Nephron progenitor cell (in vitro differentiated cells): ENCODE measurements around the gene BBX.

Experiments used
- DNase-seq: peaks from one replicate; pipeline ENCODE4 v3.0.0; 2021
- H3K27ac Mint-ChIP-seq: 2 replicates; pipeline ENCODE4 v1.8.0; 2021; ENCODE audit warnings: mild to moderate bottlenecking, moderate library complexity, mixed read lengths
- H3K27me3 Mint-ChIP-seq: 2 replicates; pipeline ENCODE4 v1.8.0; 2021; ENCODE audit warnings: mild to moderate bottlenecking, low read depth, mixed read lengths; ENCODE audit not compliant: poor library complexity
- H3K36me3 Mint-ChIP-seq: 2 replicates; pipeline ENCODE4 v1.8.0; 2021; ENCODE audit warnings: low read depth, mixed read lengths
- H3K4me1 Mint-ChIP-seq: 2 replicates; pipeline ENCODE4 v1.8.0; 2021; ENCODE audit warnings: mixed read lengths
- H3K4me3 Mint-ChIP-seq: 2 replicates; pipeline ENCODE4 v1.8.0; 2021; ENCODE audit warnings: mild to moderate bottlenecking, moderate library complexity, mixed read lengths
- H3K9me3 Mint-ChIP-seq: 2 replicates; pipeline ENCODE4 v1.8.0; 2021; ENCODE audit warnings: mild to moderate bottlenecking, moderate library complexity, mixed read lengths
- TF ChIP-seq, protein P1 (sequence below): fragments of 200-600 bp; sonication (generic); IDR thresholded peaks from 2 replicates; pipeline ENCODE4 v1.5.0; 2021; ENCODE audit warnings: antibody characterized with exemption

Gene BBX

DNA sequence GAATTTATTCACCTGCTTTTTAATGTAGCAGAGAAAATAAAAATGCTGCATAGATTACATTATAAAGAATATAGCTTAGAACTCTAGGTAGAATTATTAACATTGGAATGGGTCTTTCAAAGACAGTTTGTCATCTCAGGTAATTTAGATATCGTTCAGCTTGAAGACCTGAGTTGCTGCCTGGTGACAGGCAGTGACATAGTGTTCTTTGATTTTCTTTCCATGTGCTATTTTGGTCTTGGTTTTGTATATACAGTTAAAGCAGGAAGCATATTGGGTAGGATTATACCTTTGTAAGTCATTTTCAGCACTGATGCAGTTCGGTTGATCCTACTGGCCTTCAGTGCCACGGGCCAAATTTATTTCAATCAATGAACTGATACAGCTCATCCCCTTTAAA is 98.7 kb downstream of the BBX start:
- no peak for DNase-seq
- Mint-ChIP-seq H3K4me1 (peaks cover 45% of the 10 kb centered on the region), H3K9me3 (peaks cover 17% of the 10 kb centered on the region), H3K27ac (no peak overlapping the region), H3K27me3 (no peaks in the 10 kb centered on the region), H3K36me3 (peaks cover 23% of the 10 kb centered on the region), H3K4me3 (no peak overlapping the region)
- TF ChIP-seq, protein P1, sequence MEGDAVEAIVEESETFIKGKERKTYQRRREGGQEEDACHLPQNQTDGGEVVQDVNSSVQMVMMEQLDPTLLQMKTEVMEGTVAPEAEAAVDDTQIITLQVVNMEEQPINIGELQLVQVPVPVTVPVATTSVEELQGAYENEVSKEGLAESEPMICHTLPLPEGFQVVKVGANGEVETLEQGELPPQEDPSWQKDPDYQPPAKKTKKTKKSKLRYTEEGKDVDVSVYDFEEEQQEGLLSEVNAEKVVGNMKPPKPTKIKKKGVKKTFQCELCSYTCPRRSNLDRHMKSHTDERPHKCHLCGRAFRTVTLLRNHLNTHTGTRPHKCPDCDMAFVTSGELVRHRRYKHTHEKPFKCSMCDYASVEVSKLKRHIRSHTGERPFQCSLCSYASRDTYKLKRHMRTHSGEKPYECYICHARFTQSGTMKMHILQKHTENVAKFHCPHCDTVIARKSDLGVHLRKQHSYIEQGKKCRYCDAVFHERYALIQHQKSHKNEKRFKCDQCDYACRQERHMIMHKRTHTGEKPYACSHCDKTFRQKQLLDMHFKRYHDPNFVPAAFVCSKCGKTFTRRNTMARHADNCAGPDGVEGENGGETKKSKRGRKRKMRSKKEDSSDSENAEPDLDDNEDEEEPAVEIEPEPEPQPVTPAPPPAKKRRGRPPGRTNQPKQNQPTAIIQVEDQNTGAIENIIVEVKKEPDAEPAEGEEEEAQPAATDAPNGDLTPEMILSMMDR: no peak

DNA sequence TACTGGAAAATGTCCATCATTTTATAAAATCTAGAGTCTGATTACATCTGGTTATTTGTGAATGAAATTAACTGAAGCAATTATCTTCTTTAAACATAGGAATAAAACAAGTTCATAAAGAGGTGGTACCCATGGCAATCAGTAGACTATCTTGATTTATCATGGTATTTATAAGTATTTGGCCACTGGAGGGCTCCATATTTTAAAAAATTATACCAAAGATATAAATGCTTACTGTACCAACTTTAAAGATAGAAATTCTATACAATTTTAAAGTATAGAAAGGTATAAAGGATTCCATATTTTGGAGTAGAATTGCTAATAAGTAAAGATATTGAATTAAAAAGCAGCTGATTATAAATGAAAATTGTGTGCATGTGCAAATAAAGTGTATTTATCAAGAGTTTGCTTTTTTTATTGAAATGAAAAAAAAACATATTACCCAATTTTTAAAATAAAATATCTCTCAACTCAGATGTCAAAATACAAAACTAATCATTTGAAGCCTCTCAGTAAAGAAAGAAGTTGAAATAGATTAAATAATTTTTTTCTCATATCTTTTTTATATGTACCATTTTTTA is 105.3 kb downstream of the BBX start:
- Mint-ChIP-seq H3K9me3 (no peaks in the 10 kb centered on the region), H3K4me3 (no peak overlapping the region), H3K36me3 (no peaks in the 10 kb centered on the region), H3K27me3 (no peaks in the 10 kb centered on the region), H3K27ac (no peak overlapping the region), H3K4me1 (peaks cover 38% of the 10 kb centered on the region)
- TF ChIP-seq, protein P1: no peak
- DNase-seq: no peak

DNA sequence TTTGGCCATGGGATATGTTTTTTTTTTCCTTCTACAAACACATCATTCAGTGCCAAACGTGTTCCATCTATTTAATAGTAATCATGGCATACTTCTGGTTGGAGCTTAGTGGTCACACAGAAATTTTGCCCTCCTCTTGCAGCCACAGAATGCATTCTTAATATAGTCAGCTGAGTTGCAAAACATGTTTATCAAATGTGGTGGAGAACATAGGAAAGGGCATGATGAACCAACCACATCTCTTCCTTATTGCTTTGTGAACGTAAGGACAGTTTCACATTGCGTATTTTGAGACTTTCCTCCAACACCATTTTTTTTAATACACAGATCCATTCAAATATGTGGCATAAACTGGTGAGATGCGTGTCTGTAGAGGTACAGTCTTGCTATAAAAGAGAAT is 106.8 kb downstream of the BBX start:
- no peaks in the 10 kb centered on the region for H3K36me3 Mint-ChIP-seq
- H3K27me3 Mint-ChIP-seq: no peaks in the 10 kb centered on the region
- H3K27ac Mint-ChIP-seq: no peak overlapping the region
- no peaks in the 10 kb centered on the region for H3K9me3 Mint-ChIP-seq
- H3K4me3 Mint-ChIP-seq: no peak overlapping the region
- DNase-seq: no peak
- TF ChIP-seq, protein P1: no peak
- peaks cover 43% of the 10 kb centered on the region for H3K4me1 Mint-ChIP-seq

GRCh38 chr3:107630779-107631178 is 108.0 kb downstream of the BBX start:
- Mint-ChIP-seq H3K4me3 (no peak overlapping the region), H3K9me3 (no peaks in the 10 kb centered on the region), H3K36me3 (no peaks in the 10 kb centered on the region), H3K27me3 (no peaks in the 10 kb centered on the region), H3K27ac (peak overlapping the region; percentile 65), H3K4me1 (peaks cover 43% of the 10 kb centered on the region)
- no peak for DNase-seq
- TF ChIP-seq, protein P1: no peak

DNA sequence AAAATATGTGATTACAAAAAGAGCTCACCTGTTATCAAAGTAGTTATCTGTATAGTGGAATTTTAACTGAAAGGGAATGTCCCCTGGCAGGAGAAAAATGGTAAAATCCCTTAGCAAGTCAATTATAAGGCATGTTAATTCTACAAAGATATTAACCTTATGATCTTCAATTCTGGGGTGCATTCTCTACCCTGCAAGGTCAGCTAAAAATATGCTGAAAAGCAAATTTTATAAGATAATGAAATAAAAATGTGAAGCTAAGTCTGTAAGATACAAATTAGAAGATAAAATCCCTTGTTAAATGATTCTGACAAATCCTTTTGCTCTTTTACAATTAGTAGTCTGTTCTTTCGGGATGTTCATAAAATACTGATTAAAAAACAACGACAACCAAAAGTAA is 109.8 kb downstream of the BBX start:
- Mint-ChIP-seq H3K9me3 (no peaks in the 10 kb centered on the region), H3K36me3 (peaks cover 3% of the 10 kb centered on the region), H3K4me1 (peaks cover 47% of the 10 kb centered on the region), H3K4me3 (no peak overlapping the region), H3K27me3 (no peaks in the 10 kb centered on the region), H3K27ac (no peak overlapping the region)
- DNase-seq: no peak
- TF ChIP-seq, protein P1: no peak

DNA sequence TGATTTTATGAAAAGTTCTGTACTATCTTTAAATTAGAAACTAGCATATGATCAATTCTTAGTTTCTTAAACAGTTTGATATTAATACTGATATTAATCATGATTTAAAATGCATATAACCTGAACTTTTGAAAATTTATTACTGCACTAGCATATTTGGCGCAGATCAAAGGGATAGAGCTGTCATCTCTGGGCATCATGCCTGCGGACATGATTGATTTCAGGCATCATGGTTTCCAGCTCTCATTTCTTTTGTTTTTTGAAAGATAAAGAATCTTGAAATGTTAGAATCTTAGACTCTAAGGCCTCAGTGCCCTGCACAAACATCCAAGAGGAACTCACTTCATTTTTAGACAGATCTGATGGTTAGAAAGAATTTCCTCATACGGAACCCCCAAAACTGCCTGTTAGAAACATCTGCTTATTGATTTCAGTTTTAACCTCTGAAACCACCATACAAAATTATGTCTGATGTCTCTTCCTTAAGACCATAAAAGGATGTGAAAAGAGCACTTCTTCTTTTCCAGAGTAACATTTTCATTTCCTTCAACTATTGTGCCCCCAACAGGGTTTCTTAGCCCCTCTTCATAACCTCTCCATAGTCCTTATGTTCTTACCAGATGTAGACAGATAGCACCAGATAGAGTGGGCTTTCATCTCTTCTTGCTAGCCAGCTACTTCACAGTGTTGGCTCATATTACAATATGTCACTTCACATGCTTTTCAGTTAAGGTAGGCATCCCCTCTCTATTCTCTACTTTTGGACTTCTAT is 110.8 kb downstream of the BBX start:
- no peak overlapping the region for H3K27ac Mint-ChIP-seq

More for the DNA sequence above, 110.8 kb downstream of the BBX start:
- Mint-ChIP-seq H3K9me3 (no peaks in the 10 kb centered on the region), H3K27me3 (peaks cover 5% of the 10 kb centered on the region), H3K36me3 (peaks cover 11% of the 10 kb centered on the region), H3K4me3 (no peak overlapping the region), H3K4me1 (peaks cover 52% of the 10 kb centered on the region)
- no peak for DNase-seq
- TF ChIP-seq, protein P1: no peak
